Loucy (cell line): ENCODE measurements around the gene ENOX1.

ENCODE experiments used
- H2AFZ ChIP-seq: fragments of 200-600 bp; sonication (generic); 2 replicates; pipeline ENCODE4 v1.6.0; 2016; ENCODE audit warnings: antibody characterized with exemption, mild to moderate bottlenecking, low read length, moderate library complexity
- H3F3A ChIP-seq: fragments of 200-600 bp; 2 replicates; pipeline ENCODE4 v1.6.0; 2016; ENCODE audit warnings: antibody characterized with exemption, low read depth, mild to moderate bottlenecking
- H3K27me3 ChIP-seq: fragments of 200-600 bp; sonication (generic); 2 replicates; pipeline ENCODE4 v1.6.1; 2014; ENCODE audit warnings: low read length, mild to moderate bottlenecking; ENCODE audit not compliant: insufficient read depth, poor library complexity, severe bottlenecking
- H3K36me3 ChIP-seq: fragments of 200-600 bp; sonication (generic); 2 replicates; pipeline ENCODE4 v1.6.1; 2016; ENCODE audit warnings: low read length; ENCODE audit not compliant: insufficient read depth
- H3K4me1 ChIP-seq: fragments of 200-600 bp; sonication (generic); 2 replicates; pipeline ENCODE4 v1.5.1; 2014; ENCODE audit warnings: low read length, mild to moderate bottlenecking; ENCODE audit not compliant: insufficient read depth, poor library complexity, severe bottlenecking
- H3K4me2 ChIP-seq: fragments of 200-600 bp; sonication (generic); 2 replicates; pipeline ENCODE4 v1.6.0; 2014; ENCODE audit warnings: antibody characterized with exemption, low read length, low read depth, mild to moderate bottlenecking; ENCODE audit not compliant: poor library complexity, severe bottlenecking
- H3K4me3 ChIP-seq: fragments of 200-600 bp; sonication (generic); 2 replicates; pipeline ENCODE4 v1.5.1; 2014; ENCODE audit warnings: low read length, mild to moderate bottlenecking, mixed read lengths; ENCODE audit not compliant: poor library complexity, severe bottlenecking
- H3K79me2 ChIP-seq: fragments of 200-600 bp; sonication (generic); 2 replicates; pipeline ENCODE4 v1.6.1; 2014; ENCODE audit warnings: low read length; ENCODE audit not compliant: insufficient read depth
- H3K9ac ChIP-seq: fragments of 200-600 bp; sonication (generic); 2 replicates; pipeline ENCODE4 v1.6.0; 2014; ENCODE audit warnings: mild to moderate bottlenecking, low read depth, low read length, moderate library complexity; ENCODE audit not compliant: poor library complexity, severe bottlenecking
- H3K9me2 ChIP-seq: fragments of 200-600 bp; sonication (generic); replicated peaks from 2 replicates; pipeline ENCODE4 v1.6.1; 2016; ENCODE audit warnings: low read depth, low read length, mixed read lengths
- H3K9me3 ChIP-seq: fragments of 200-600 bp; sonication (generic); 2 replicates; pipeline ENCODE4 v1.6.1; 2014; ENCODE audit warnings: mild to moderate bottlenecking, antibody characterized with exemption, low read length, low read depth; ENCODE audit not compliant: insufficient read depth
- H4K20me1 ChIP-seq: fragments of 200-600 bp; sonication (generic); 2 replicates; pipeline ENCODE4 v1.6.0; 2014; ENCODE audit warnings: antibody characterized with exemption, low read length, mild to moderate bottlenecking; ENCODE audit not compliant: insufficient read depth, poor library complexity, severe bottlenecking
- EZH2phosphoT487 ChIP-seq: fragments of 200-600 bp; IDR thresholded peaks from 2 replicates; pipeline ENCODE4 v1.6.1; 2018; ENCODE audit warnings: antibody characterized with exemption, mild to moderate bottlenecking, moderate library complexity, borderline replicate concordance
- TF ChIP-seq, protein P1 (sequence below): fragments of 200-600 bp; sonication (generic); conservative IDR thresholded peaks from 2 replicates; pipeline ENCODE4 v1.5.1; 2014; ENCODE audit warnings: mild to moderate bottlenecking, antibody characterized with exemption, low read length

The ENOX1 gene

GRCh38 chr13:43761616-43762315 lies 25.0 kb downstream of the ENOX1 start:
- Histone ChIP-seq H3K4me2 (no peak overlapping the region), H3K36me3 (no peaks in the 10 kb centered on the region)
- TF ChIP-seq EZH2phosphoT487, result no peak
- TF ChIP-seq, protein P1, sequence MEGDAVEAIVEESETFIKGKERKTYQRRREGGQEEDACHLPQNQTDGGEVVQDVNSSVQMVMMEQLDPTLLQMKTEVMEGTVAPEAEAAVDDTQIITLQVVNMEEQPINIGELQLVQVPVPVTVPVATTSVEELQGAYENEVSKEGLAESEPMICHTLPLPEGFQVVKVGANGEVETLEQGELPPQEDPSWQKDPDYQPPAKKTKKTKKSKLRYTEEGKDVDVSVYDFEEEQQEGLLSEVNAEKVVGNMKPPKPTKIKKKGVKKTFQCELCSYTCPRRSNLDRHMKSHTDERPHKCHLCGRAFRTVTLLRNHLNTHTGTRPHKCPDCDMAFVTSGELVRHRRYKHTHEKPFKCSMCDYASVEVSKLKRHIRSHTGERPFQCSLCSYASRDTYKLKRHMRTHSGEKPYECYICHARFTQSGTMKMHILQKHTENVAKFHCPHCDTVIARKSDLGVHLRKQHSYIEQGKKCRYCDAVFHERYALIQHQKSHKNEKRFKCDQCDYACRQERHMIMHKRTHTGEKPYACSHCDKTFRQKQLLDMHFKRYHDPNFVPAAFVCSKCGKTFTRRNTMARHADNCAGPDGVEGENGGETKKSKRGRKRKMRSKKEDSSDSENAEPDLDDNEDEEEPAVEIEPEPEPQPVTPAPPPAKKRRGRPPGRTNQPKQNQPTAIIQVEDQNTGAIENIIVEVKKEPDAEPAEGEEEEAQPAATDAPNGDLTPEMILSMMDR, result no peak

GRCh38 chr13:43760257-43760656 lies 26.5 kb downstream of the ENOX1 start:
- no peaks in the 10 kb centered on the region for H3F3A ChIP-seq
- H3K36me3 ChIP-seq, result no peaks in the 10 kb centered on the region
- H3K4me3 ChIP-seq, result no peak overlapping the region
- no peaks in the 10 kb centered on the region for H3K27me3 ChIP-seq
- H3K79me2 ChIP-seq, result no peaks in the 10 kb centered on the region
- H3K9me2 ChIP-seq, result no peaks in the 10 kb centered on the region
- no peak overlapping the region for H3K4me2 ChIP-seq
- no peak for TF ChIP-seq EZH2phosphoT487
- TF ChIP-seq, protein P1, result no peak
- no peaks in the 10 kb centered on the region for H3K9me3 ChIP-seq
- H3K4me1 ChIP-seq, result no peaks in the 10 kb centered on the region
- no peak overlapping the region for H2AFZ ChIP-seq
- no peak overlapping the region for H3K9ac ChIP-seq
- no peaks in the 10 kb centered on the region for H4K20me1 ChIP-seq

More at GRCh38 chr13:43761616-43762315, 25.0 kb downstream of the ENOX1 start:
- Histone ChIP-seq H3K79me2 (no peaks in the 10 kb centered on the region), H3K4me1 (no peaks in the 10 kb centered on the region), H3K9me2 (no peaks in the 10 kb centered on the region), H3K4me3 (no peak overlapping the region), H3F3A (no peaks in the 10 kb centered on the region), H2AFZ (no peak overlapping the region), H3K9me3 (no peaks in the 10 kb centered on the region), H3K9ac (no peak overlapping the region), H3K27me3 (no peaks in the 10 kb centered on the region), H4K20me1 (no peaks in the 10 kb centered on the region)

DNA sequence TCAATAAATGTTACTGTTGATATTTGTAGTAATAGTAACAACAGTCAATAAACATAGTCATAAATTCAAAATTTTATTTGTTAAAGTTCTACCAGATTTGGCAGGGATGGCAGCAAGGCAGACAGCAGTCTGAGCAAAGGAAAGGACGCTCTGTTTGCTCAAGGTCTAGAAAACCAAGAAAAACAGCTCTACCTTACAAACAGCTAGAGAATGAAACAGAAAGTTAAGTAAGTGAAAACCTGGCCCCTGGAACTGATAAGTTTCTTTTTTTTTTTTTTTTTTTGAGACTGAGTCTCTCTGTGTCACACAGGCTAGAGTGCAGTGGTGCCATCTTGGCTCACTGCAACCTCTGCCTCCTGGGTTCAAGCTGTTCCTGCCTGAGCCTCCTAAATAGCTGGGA lies 27.9 kb downstream of the ENOX1 start:
- no peaks in the 10 kb centered on the region for H3K9me3 ChIP-seq
- no peaks in the 10 kb centered on the region for H3K4me1 ChIP-seq
- H3K4me3 ChIP-seq, result no peak overlapping the region
- H4K20me1 ChIP-seq, result no peaks in the 10 kb centered on the region
- no peaks in the 10 kb centered on the region for H3F3A ChIP-seq
- TF ChIP-seq, protein P1, result no peak
- TF ChIP-seq EZH2phosphoT487, result no peak
- H3K36me3 ChIP-seq, result no peaks in the 10 kb centered on the region
- no peaks in the 10 kb centered on the region for H3K27me3 ChIP-seq
- no peak overlapping the region for H3K9ac ChIP-seq
- no peaks in the 10 kb centered on the region for H3K79me2 ChIP-seq
- H3K4me2 ChIP-seq, result no peak overlapping the region
- H3K9me2 ChIP-seq, result no peaks in the 10 kb centered on the region
- no peak overlapping the region for H2AFZ ChIP-seq
